Colonic mucosa (tissue), 4 donors: ENCODE measurements around the gene MTPN. TPM values are rescaled to one million over a fixed set of nuclear protein-coding genes. Genes with fewer than 3 reads are reported as not detected.
A peak's percentile ranks its signal among the peaks of the same experiment; 100 is the strongest.

ENCODE experiments used
- DNase-seq: peaks from one replicate; pipeline ENCODE4 v3.0.0-alpha.2; 2020
- H3K27ac ChIP-seq: fragments of 200-600 bp; one replicate; pipeline ENCODE4 v1.8.0; 2021
- H3K27me3 ChIP-seq: fragments of 200-600 bp; one replicate; pipeline ENCODE4 v1.8.0; 2021
- H3K36me3 ChIP-seq: fragments of 200-600 bp; one replicate; pipeline ENCODE4 v1.8.0; 2021
- H3K4me1 ChIP-seq: fragments of 200-600 bp; one replicate; pipeline ENCODE4 v1.8.0; 2021; ENCODE audit warnings: mild to moderate bottlenecking
- H3K4me3 ChIP-seq: fragments of 200-600 bp; one replicate; pipeline ENCODE4 v1.8.0; 2021
- H3K9ac ChIP-seq, 2 donors: one replicate each; pipeline ENCODE4 v1.7.0; 2013; ENCODE audit warnings: control low read depth in 2 of 2, low read depth in 2 of 2, low read length in 2 of 2
- H3K9me3 ChIP-seq: fragments of 200-600 bp; one replicate; pipeline ENCODE4 v1.8.0; 2021
- CTCF ChIP-seq: fragments of 200-600 bp; IDR thresholded peaks from one replicate; pipeline ENCODE4 v1.8.0; 2022; ENCODE audit warnings: antibody characterized with exemption, mild to moderate bottlenecking
- intact Hi-C: fragments of 100-400 bp; cut with DNase I; formaldehyde crosslinking; loops from one replicate; pipeline ENCODE4 v1.14.1; 2022
- total RNA-seq, 2 donors: library from RNA; stranded (reverse); fragmentation: NEBNext Ultra II Directional in 1 of 2; extraction: Animal tissue kit (Norgen Biotek cat#: 25700) in 1 of 2; gene quantifications; one replicate each; pipeline ENCODE4 v1.2.1, GENCODE V29; 2021
- donor health status: healthy.
- donor health status: DM: no; HTN: no; CAD: no.
- donor health status: DM: no; HTN: no; CAD: no.

The MTPN gene
- total RNA-seq, 2 donors from 2014 or later: 101 to 109 TPM

- Histone ChIP-seq H3K27ac (no peak overlapping the region), H3K4me3 (no peak overlapping the region), H3K9ac (no peak overlapping the region), H3K36me3 (no peaks in the 10 kb centered on the region), H3K27me3 (no peaks in the 10 kb centered on the region), H3K9me3 (no peaks in the 10 kb centered on the region), H3K4me1 (no peaks in the 10 kb centered on the region)
- DNase-seq: no peak
- intact Hi-C loops: loop anchor here (10.0 kb wide), 1 partner anchor 314 kb away; the partner anchor contains the start of gene STMP1
- no peak for TF ChIP-seq CTCF
These were observed 1.5 kb upstream of the MTPN start for GRCh38 chr7:135978624-135979023.

- Histone ChIP-seq H3K9ac (peak overlapping the region in 1 of 2 donors; percentile 32), H3K4me3 (peak overlapping the region; percentile 91), H3K27ac (peak overlapping the region; percentile 83), H3K4me1 (no peaks in the 10 kb centered on the region), H3K9me3 (no peaks in the 10 kb centered on the region), H3K36me3 (no peaks in the 10 kb centered on the region), H3K27me3 (no peaks in the 10 kb centered on the region)
- DNase-seq: no peak
- TF ChIP-seq CTCF: no peak
- intact Hi-C loops: loop anchor here (10.0 kb wide), 1 partner anchor 313 kb away; the partner anchor contains the start of gene STMP1
These were observed 545 bp upstream of the MTPN start for GRCh38 chr7:135977742-135978066.

GRCh38 chr7:135976312-135977006 lies 700 bp downstream of the MTPN start:
- H3K9me3 ChIP-seq: no peaks in the 10 kb centered on the region
- no peaks in the 10 kb centered on the region for H3K36me3 ChIP-seq
- intact Hi-C loops: loop anchor here (10.0 kb wide), 1 partner anchor 312 kb away; the partner anchor contains the start of gene STMP1
- H3K27ac ChIP-seq: peak overlapping the region; percentile 83
- H3K27me3 ChIP-seq: no peaks in the 10 kb centered on the region
- peak overlapping the region; percentile 66 to 84 for H3K9ac ChIP-seq
- peak; percentile 56 for DNase-seq
- TF ChIP-seq CTCF: no peak
- peak overlapping the region; percentile 91 for H3K4me3 ChIP-seq
- H3K4me1 ChIP-seq: no peaks in the 10 kb centered on the region

GRCh38 chr7:135975166-135975565 lies 2.0 kb downstream of the MTPN start:
- no peaks in the 10 kb centered on the region for H3K4me1 ChIP-seq
- H3K9me3 ChIP-seq: no peaks in the 10 kb centered on the region
- TF ChIP-seq CTCF: no peak
- intact Hi-C loops: loop anchor here (10.0 kb wide), 1 partner anchor 310 kb away; the partner anchor contains the start of gene STMP1
- no peak overlapping the region for H3K9ac ChIP-seq
- H3K27ac ChIP-seq: no peak overlapping the region
- no peak overlapping the region for H3K4me3 ChIP-seq
- no peaks in the 10 kb centered on the region for H3K36me3 ChIP-seq
- no peak for DNase-seq
- no peaks in the 10 kb centered on the region for H3K27me3 ChIP-seq

- H3K9ac ChIP-seq: no peak overlapping the region
- H3K4me1 ChIP-seq: no peaks in the 10 kb centered on the region
- no peaks in the 10 kb centered on the region for H3K27me3 ChIP-seq
- no peak overlapping the region for H3K27ac ChIP-seq
- DNase-seq: no peak
- no peak for TF ChIP-seq CTCF
- H3K9me3 ChIP-seq: no peaks in the 10 kb centered on the region
- intact Hi-C loops: loop anchor here (10.0 kb wide), 1 partner anchor 310 kb away; the partner anchor contains the start of gene STMP1
- no peak overlapping the region for H3K4me3 ChIP-seq
- H3K36me3 ChIP-seq: no peaks in the 10 kb centered on the region
These were observed 2.5 kb downstream of the MTPN start for GRCh38 chr7:135974667-135975066.
